DMS114 treated with DMSO at 0.1 percent for 48 hours (cell line): ENCODE results near the gene PRKCA.
"Not testable (repeated sequence)": the region's sequence is repeated elsewhere in the genome, so short reads cannot be mapped to it uniquely, and the experiment has no call there.

ENCODE experiments used
- DNase-seq: peaks from one replicate; lab custom pipeline; 2025; ENCODE audit not compliant: unreplicated experiment; lab: John Stamatoyannopoulos, UW

The PRKCA gene

DNA sequence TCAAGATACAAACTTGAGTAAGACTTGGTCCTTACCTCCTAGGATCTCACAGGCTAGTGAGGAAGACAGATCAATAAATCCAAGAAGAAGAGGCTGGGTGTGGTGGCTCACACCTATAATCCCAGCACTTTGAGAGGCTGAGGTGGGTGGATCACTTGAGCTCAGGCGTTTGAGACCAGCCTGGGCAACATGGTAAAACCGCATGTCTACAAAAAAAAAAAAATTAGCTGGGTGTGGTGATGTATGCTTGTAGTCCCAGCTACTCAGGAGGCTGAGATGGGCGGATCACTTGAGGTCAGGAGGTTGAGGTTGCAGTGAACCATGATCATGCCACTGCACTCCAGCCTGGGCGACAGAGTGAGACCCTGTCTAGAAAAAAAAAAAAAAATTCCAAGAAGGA is 423.0 kb downstream of the PRKCA start:
- DNase-seq, result not testable (repeated sequence)

DNA sequence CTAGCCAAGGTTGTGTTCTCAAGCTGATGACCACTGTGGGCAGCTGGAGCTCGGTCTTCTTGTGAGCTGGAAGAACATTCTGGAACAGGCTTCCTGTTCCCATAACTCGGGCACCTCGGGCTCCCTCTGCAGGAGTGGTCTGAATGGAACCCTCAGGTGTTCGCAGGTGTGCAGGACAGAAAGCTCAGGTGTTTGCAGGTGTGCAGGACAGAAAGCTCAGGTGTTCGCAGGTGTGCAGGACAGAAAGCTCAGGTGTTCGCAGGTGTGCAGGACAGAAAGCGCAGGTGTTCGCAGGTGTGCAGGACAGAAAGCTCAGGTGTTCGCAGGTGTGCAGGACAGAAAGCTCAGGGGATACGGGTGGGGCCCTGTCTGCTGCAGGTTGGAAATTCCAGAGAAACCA is 423.5 kb downstream of the PRKCA start:
- DNase-seq, result no peak

DNA sequence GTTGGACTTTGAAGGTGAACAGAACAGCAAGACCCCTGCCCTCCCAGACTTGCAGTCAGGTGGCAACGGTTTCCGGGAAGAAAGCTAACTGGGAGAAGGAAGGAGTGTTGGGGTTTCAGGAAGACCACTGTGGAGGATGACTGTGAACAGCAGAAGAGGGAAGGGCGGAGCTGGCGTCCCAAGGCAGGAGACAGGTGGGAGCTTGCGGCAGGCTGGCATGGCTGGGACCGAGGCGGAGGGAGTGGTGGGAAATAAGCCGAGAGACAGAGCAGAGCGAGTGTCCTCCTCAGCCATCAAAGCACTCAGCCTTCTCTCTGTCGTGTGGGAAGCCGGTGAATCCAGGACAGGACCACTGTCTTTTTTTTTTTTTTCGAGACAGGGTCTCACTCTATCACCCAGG is 424.0 kb downstream of the PRKCA start:
- DNase-seq, result no peak

DNA sequence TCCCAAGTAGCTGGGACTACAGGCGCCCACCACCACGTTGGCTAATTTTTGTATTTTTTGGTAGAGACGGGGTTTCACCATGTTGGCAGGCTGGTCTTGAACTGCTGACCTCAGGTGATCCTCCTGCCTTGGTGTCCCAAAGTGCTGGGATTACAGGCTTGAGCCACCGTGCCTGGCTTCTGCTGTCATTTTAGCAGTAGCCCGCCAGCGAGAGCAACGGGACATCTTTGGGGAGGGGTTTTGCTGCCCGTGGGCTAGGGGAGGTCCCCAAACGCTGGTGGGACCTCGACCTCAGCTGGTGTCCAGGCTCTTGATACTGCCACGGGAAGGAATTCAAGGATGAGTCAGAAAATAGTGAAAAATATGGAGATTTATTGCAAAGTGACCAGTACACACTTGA is 424.4 kb downstream of the PRKCA start:
- no peak for DNase-seq

GRCh38 chr17:66727634-66728570 is 425.5 kb downstream of the PRKCA start:
- peak; percentile 54 for DNase-seq

DNA sequence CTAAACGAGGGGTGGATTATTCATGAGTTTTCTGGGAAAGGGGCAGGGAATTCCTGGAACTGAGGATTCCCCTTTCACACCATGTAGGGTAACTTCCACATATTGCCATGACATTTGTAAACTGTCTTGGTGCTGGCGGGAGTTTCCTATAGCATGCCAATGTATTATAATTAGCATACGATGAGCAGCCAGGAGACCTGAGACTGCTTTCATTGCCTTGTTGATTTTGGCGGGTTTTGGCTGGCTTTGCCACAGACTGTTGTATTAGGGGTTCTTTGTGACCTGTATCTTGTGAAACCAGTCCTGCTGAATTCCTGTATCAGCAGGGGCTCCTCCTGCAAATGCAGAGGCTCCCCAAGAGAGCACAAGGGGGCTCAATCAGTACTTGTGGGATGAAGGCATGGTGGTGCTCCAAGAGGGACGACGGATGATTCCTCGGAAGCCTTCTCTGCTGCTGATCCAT is 428.1 kb downstream of the PRKCA start:
- no peak for DNase-seq

- DNase-seq, result no peak
Measured at GRCh38 chr17:66733759-66734158, 431.3 kb downstream of the PRKCA start.

- DNase-seq, result no peak
Measured at GRCh38 chr17:66734186-66734943, 432.0 kb downstream of the PRKCA start.

- no peak for DNase-seq
Measured at GRCh38 chr17:66737524-66737923, 435.1 kb downstream of the PRKCA start.

DNA sequence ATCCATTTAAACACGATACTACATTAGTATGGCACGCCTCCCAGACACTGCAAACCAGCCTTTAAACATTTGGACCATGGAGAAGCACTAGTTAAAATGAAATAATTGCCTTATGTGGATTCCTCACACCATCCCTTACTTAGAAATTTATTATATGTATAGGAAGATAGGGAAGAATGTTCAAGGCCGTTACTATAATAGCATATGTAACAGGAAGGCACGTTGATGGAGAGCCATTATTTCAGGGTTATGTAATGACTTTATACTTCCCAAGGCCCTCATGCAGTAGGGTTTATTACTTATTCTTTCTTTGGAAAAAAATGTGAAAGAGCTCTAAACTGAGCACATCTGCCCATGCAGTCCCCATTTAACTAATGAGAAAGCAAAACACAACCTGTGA is 435.9 kb downstream of the PRKCA start:
- no peak for DNase-seq

DNA sequence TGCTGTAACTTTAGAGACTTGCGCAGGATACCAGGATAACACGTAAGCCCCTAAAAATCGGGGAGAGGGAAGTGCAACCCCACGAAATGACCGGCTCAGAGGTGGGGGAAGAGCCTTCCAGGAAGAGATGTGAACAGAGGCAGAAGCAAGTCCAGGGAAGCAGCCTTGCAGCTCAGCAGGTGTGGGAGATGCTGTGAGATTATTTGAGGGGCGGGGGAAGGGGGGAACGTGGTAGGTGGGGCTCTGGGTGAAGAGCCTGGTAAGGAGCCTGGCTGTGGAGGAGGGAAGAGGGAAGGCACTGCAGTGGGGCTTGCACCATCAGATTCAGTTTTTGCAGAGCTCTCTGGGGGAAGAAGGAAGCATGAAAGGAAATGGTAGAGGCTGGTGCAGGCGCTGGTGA is 437.1 kb downstream of the PRKCA start:
- no peak for DNase-seq

DNA sequence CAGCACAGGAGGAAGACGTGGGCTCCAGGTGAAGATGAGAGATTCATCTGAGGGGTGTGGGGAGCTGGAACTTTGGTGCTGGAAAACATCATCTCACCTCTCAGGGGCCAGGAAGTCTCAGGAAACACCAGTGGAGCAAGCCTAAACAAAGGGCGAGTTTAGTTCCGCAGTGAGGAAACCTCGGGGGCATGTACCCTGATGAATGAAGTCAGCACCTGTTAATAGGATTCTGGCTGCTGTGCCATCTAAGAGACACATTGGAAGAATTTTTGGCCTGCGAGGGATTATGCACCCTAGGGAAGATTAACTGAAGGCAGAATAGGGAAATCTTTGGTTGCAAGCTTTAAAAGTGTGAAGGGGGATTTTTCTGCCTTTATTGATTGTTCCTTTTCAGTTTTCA is 437.8 kb downstream of the PRKCA start:
- DNase-seq, result no peak

DNA sequence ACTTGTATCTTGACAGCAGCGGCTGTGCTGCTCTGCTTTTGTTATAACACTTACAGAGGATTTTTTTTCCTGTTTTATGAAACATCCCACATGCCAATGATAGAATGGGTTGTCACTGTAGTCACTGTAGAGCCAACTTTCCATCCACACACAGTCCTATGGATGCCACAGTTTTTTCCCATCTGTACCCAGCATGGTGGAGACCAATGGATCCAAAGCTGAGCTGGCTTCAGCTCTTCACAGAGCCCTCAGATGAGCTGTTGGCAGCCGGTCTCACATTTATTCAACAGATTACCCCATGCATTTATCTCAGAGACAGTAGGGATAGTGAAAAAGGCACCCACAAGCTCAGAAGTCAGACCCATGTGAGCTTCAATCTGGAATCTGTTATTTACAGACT is 441.1 kb downstream of the PRKCA start:
- DNase-seq, result no peak

DNA sequence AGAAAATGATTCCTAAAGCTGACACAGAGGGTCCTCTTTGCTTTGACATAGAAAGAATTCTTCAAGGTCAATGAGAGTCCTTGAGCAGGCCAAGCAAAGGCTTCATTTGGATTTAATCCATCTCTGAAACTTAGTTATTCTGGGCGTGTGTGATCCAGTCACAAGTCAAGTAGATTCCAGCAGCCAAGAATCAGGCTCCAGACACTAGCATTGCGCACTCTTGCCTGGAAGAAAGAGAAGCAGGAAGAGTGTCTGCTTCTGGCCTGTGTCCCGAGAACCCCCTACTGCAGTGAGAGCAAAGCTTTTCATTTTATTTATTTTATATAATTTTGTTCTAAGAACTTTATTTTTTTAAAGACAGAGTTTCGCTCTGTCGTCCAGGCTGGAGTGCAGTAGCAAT is 444.3 kb downstream of the PRKCA start:
- DNase-seq, result no peak

DNA sequence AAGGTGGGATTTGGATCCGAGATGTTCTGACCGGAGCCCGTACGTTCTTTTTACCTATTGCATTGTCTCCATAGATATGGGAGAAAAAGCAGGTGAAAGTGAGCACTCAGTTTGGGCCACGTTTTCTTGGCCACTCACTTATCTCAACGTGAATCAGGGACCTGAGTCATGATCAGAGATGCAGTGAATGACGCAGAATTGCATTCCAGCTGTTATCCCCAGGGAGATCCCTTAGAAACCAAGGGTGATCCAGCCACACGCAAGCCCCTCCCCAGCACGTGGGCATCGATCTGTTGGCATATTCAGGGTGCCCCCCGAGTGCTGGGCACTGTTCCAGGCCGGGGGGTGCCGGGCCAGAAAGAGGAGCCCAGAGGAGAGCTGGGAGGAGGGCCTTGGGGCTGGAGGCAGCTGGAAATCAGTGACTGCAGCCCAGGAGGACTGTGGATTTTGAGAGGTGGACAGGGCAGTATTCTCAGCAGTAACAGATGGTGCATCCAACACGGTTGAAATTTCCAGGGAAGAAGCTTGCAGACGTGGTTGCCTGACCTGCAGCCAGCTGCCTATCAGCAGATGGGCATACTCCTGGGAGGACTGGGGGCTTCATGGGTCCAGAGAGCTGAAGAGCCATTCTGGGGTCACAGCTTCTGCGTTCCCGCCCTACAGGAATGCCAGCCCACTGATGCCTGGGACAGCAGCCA is 445.3 kb downstream of the PRKCA start:
- no peak for DNase-seq

- DNase-seq, result no peak
Measured at GRCh38 chr17:66748578-66748977, 446.2 kb downstream of the PRKCA start.

GRCh38 chr17:66749217-66749832 is 446.9 kb downstream of the PRKCA start:
- DNase-seq, result no peak

DNA sequence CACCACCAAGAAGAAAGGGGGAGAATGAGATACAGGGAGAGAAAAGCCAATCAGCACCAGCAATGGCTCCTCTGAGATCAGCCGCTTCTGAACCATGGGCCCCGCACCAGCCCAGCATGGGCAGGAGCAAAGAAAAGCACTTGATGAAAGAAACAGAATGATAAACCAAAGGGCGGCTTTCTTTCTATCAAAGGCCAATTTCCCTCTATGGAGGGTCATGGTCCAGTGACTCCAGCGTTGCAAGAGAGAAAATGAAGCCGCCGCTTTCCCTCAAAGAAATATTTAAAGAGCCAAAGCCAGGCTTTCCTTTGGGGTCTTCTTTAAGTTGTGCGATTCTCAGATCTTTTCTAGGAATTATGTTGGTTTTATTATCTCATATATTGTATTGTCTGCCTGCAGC is 447.7 kb downstream of the PRKCA start:
- no peak for DNase-seq

DNA sequence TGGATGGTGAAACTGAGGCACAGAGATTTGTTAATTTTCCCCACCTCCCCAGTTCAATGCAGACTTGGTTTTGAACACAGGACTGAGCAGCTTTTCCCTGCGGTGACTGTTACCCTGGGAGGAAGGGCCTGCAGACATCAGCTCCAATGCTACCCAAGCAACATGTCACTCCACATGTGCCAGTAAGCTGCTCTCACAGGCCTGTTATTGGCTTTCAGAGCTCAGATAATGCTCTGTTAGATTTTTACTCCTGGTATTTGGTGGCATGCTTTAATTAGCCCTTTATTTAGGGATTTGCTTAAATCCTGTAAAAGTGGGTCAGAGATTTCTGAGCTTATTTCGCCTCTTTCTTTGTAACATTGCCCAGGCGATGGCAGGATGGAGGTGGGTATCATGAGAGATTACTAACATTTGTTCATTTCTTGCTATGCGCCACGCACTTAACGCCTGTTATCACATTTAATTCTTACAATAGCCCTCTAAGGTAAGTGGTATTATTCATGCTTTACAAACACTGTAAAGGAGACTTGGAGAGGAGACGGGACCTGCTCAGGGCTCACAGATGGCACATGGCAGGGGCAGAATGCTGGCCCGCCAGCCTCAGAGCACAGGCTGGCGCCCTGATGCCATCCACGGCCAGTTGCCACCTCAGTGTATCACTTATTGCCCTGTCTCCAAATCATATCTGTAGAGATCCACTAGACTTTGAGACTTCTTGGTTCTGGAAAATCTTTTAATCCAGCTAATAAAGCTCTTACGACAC is 448.5 kb downstream of the PRKCA start:
- no peak for DNase-seq

DNA sequence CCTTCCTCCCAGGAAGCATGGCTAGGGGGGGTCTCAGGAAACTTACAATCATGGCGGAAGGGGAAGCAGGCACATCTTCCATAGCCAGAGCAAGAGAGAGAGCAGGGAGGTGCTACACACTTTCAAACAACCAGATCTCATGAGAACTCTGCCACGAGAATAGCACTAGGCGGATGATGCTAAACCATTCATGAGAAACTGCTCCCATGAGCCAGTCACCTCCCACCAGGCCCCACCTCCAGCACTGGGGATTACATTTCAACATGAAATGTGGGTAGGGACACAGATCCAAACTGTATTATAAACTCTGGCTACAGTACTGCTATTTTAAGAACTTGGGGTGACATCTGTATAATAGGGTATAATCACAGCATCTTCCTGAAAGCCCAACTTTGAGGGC is 449.4 kb downstream of the PRKCA start:
- DNase-seq, result no peak
